ENCODE results near the gene AFF2. TPM values are rescaled to one million over a fixed set of nuclear protein-coding genes. Genes with fewer than 3 reads are reported as not detected.

The AFF2 gene
- total and polyA plus RNA-seq, 3 donors from 2014 or later = 4.7 to 28.1 (median 21.3) TPM

DNA sequence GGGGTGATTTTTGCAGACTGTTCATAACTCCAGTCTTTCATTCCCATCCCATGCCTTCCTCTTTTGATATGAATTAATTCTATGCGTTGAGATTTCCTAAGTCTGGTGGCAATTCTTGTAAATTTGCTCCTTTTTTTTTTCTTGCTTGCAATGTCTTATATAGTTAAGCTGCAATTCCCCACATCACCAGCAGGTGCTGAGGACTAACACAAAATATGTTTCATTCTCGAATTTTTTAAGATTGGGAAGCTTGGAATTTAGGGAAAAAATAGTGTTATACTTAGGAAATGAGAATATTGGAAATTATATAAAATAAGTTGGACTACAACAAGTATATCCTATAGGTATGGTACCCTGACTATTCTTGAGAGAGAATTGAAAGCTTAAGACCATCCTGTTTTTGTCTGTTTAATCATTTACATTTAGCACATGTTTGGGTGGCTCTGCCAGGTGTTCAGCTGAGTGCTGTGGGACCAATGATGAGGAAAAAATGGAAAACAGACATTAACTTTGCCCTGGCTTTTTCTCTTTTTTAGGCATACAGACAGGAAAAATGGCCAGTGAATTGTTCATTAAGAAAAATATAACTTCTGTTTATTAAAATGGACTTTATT lies 30.2 kb downstream of the AFF2 start:
- TF ChIP-seq, protein P1, sequence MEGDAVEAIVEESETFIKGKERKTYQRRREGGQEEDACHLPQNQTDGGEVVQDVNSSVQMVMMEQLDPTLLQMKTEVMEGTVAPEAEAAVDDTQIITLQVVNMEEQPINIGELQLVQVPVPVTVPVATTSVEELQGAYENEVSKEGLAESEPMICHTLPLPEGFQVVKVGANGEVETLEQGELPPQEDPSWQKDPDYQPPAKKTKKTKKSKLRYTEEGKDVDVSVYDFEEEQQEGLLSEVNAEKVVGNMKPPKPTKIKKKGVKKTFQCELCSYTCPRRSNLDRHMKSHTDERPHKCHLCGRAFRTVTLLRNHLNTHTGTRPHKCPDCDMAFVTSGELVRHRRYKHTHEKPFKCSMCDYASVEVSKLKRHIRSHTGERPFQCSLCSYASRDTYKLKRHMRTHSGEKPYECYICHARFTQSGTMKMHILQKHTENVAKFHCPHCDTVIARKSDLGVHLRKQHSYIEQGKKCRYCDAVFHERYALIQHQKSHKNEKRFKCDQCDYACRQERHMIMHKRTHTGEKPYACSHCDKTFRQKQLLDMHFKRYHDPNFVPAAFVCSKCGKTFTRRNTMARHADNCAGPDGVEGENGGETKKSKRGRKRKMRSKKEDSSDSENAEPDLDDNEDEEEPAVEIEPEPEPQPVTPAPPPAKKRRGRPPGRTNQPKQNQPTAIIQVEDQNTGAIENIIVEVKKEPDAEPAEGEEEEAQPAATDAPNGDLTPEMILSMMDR (IDR thresholded peaks at IDR 0.05) = peak in 2 of 3 experiments; percentile 28 to 54
- TF ChIP-seq POLR2A (IDR thresholded peaks at IDR 0.05) = no peak
- H3K27ac ChIP-seq = no peak overlapping the region
- peak; percentile 29 for DNase-seq
- H3K4me3 ChIP-seq = no peak overlapping the region
- 37 to 39% methylated on average over 2 of the region's 2 CpGs for WGBS, 2 donors
- no peaks in the 10 kb centered on the region for H3K36me3 ChIP-seq (ENCODE audit: low read depth, missing control alignments)
- no peaks in the 10 kb centered on the region for H3K27me3 ChIP-seq
- H3K9me3 ChIP-seq = no peaks in the 10 kb centered on the region
- intact Hi-C loops (cut with DNase I; ENCODE audit: low total_unique reads) = no loop called here
- H3K4me1 ChIP-seq = no peaks in the 10 kb centered on the region

DNA sequence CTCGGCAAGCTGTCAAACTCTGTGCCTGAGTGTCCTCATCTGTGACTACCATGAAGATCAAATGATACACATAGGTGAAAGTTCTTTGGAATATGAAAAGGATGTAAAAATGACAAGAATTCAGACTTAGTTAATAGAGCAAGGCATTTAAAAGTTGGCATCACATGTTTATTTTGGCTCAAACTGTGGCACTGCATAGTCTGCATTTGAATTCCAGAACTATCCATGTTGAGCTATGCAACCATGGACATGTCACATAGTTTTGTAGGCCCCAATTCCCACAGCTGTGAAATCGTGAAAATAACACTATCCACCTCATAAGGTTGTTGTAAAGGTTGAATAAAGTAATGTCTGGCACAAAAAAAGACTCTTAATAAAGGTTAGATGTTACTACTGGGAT lies 33.9 kb downstream of the AFF2 start:
- Histone ChIP-seq H3K4me1 (no peaks in the 10 kb centered on the region), H3K36me3 (ENCODE audit: low read depth, missing control alignments) (no peaks in the 10 kb centered on the region), H3K9me3 (no peaks in the 10 kb centered on the region), H3K4me3 (no peak overlapping the region), H3K27me3 (no peaks in the 10 kb centered on the region), H3K27ac (no peak overlapping the region)
- TF ChIP-seq, protein P1 (IDR thresholded peaks at IDR 0.05) = no peak
- no peak for TF ChIP-seq POLR2A (IDR thresholded peaks at IDR 0.05)
- intact Hi-C loops (cut with DNase I; ENCODE audit: low total_unique reads) = no loop called here
- DNase-seq = no peak
- WGBS, 2 donors = 88 to 93% methylated on average over 1 to 2 of the region's 2 CpGs

DNA sequence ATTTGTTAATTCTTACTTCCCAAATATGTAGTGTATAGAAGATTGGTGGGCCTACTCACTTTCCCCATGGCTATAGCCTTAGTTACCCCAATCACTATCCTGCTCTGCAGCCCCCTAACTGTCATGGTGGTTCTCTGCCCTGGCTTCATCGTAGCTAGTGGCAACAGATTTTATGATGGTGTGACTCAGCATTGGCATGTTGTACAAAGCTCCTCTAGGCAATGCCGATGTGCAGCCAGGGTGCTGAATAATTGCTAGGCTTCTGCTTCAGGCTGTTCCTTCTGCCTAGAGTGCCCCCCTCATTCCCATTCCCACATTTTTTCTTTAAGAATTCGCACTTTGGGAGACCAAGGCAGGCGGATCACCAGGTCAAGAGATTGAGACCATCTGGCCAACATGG lies 35.2 kb downstream of the AFF2 start:
- Histone ChIP-seq H3K27ac (no peak overlapping the region), H3K36me3 (ENCODE audit: low read depth, missing control alignments) (no peaks in the 10 kb centered on the region), H3K27me3 (no peaks in the 10 kb centered on the region), H3K9me3 (no peaks in the 10 kb centered on the region), H3K4me1 (no peaks in the 10 kb centered on the region), H3K4me3 (no peak overlapping the region)
- DNase-seq = no peak
- 92 to 100% methylated on average over 3 to 4 of the region's 4 CpGs for WGBS, 2 donors
- no peak for TF ChIP-seq POLR2A (IDR thresholded peaks at IDR 0.05)
- TF ChIP-seq, protein P1 (IDR thresholded peaks at IDR 0.05) = no peak
- intact Hi-C loops (cut with DNase I; ENCODE audit: low total_unique reads) = no loop called here

DNA sequence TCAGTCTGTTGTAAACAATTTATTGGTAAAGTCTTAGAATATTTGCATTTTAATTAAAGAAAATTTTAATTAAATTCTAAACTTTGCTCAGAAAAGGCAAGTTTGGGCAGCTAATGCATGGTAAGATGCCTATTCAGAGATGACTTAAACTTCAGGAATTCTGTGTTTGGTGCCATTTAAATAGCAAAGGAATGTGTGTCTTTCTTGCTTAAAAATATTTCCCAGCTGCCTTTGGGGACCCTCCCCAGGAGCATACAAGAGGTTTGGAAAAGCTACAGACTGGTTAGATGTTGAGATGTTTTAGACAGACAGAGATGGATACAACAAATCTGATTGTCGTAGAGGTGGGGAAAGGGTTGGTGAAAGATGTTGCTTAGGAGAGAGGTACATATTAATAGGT lies 36.5 kb downstream of the AFF2 start:
- intact Hi-C loops (cut with DNase I; ENCODE audit: low total_unique reads) = no loop called here
- WGBS, 2 donors = 88 to 100% methylated on average over 1 of the region's 1 CpG

More for the DNA sequence above, 36.5 kb downstream of the AFF2 start:
- Histone ChIP-seq H3K36me3 (ENCODE audit: low read depth, missing control alignments) (no peaks in the 10 kb centered on the region), H3K4me1 (no peaks in the 10 kb centered on the region), H3K4me3 (no peak overlapping the region), H3K27me3 (no peaks in the 10 kb centered on the region), H3K9me3 (no peaks in the 10 kb centered on the region), H3K27ac (no peak overlapping the region)
- TF ChIP-seq, protein P1 (IDR thresholded peaks at IDR 0.05) = no peak
- DNase-seq = no peak

Measured in testis (tissue), 3 donors.